ENCODE data around the gene DNAJB14.
A peak's percentile ranks its signal among the peaks of the same experiment; 100 is the strongest.

Gene DNAJB14

DNA sequence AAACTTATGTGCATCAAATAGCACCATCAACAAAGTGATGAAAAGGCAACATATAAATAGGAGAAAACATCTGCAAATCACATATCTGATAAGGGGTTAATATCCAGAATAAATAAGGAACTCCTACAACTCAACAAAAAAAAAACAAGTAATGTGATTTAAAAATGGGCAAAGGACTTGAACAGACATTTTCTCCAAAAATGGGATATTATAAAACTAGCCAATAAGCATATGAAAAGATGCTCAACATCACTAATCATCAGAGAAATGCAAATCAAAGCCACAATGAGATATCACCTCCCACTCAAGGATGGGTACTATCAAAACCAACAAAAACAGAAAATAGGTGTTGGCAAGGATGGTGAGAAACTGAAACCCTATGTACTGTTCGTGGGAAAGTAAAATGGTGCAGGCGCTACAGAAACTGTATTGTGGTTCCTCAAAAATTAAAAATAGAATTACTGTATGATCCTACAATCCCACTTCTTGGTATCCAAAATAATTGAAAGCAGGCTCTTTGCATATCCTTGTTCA lies 2.4 kb downstream of the DNAJB14 start:
- no peak for DNase-seq

DNA sequence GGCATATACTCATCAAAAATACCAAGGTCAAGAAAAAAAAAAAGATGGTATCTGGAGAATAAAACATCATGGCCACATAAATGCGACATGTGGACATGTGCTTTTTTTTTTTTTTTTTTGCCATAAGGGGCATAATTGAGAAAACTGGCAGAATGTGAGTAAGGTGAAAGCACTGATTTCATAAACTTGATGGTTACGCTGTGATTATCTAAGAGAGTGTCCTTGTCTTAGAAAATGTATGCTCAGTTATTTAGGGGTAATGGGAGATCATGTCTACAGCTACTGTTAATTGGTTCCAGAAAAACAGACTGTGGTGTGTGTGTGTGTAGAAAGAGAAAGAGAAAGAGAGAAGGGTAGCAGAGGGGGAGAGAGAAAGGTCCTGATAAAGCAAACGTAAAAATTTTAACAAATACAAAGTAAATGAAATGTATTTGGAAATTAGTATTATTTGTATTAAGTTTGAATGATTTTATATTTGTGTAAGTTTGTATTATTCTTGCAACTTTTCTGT lies 8.1 kb downstream of the DNAJB14 start:
- no peak for DNase-seq

- no peak for DNase-seq
Observed at GRCh38 chr4:99934891-99935290, 11.5 kb downstream of the DNAJB14 start.

DNA sequence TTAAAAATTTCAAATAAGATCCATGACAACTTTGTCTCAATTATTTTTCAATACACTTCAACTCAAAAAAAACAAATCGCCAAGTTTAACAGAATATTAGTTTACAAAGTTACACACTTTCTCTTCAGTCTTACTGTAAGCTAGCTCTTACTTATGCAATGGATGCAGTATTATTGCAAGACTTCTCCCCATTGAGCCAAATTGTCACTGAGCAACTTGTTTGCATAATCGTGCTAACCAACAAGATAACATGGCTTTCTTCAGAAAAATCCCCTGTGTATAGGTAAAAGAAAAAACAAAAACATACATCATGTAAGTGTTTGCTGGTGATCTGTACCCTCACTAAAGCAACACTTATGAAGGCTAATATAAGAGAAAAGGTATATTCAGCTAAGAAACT lies 18.9 kb downstream of the DNAJB14 start:
- no peak for DNase-seq

GRCh38 chr4:99921174-99921573 lies 25.2 kb downstream of the DNAJB14 start:
- no peak for DNase-seq

GRCh38 chr4:99918656-99919055 lies 27.8 kb downstream of the DNAJB14 start:
- DNase-seq: no peak

- DNase-seq: no peak
Observed at GRCh38 chr4:99917575-99917974, 28.8 kb downstream of the DNAJB14 start.

DNA sequence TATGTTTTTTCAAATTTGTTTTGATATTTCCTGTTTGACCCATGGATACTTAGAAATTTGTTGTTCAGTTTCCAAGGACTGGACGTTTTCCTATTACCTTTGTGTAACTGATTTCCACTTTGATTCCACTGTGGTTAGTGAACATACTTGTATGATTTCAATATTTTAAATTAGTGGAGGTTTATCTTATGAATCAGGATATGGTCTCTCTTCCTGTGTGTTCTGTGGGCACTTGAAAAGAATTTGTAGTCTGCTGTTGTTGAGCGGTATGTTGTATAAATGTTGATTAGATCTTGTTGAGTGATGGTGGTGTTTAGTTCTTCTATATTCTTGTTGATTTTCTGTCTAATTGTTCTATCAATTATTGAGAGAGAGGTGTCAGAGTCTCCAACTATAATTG lies 31.0 kb downstream of the DNAJB14 start:
- DNase-seq: no peak

DNA sequence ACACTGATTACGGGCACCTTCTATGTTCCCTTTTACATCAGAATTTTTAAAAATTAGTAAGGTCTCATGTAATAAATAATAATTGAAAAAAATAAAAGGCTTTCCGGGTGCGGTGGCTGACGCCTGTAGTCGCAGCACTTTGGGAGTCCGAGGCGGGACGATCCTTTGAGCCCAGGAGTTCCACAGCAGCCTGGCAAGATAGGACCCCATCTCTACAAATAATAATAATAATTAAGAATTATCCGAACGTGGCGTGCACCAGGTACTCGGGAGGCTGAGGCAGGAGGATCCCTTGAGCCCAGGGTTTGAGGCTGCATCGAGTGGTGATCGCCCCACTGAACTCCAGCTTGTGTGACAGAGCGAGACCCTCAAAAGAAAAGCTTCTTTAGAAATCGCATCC lies 51.4 kb downstream of the DNAJB14 start:
- DNase-seq: no peak

DNA sequence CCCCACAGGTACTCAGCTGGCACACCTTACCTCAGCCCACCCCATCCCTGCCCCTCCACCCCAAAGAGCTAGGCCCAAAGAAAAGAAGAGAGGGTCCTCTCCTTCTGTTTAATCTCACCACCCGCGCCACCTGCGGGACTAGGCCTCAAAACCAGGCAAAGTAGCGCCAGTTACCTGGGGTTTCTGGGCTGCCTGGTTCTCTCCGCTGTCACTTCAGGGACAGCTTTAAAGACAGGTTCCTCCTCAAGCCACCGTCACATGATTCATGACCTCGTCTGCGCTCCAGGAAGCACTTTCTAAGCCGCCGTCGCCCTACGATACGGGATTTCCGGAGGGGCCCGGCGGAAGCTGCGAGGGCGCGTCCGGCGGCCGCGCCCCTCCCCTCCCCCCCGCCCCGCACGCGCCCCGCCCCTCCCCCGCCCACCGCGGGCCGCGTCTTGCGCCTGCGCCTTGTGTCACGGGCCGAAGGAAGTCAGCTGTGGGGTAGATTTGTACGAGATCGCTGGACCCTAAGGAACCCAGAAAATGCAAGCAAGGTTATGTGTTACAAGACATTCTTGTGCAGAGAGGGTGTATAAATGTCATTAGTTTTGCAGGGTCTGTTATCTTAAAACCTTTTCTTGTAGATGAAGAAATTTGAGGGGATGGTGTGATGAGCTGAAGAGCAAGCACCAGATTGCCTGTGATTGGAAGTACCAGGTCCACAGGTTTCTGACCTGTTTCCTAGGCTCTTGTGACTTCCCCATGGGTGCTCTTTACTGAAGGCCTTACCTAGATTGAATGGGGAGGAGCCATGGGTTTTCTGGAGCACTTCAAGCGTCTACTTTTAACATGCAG lies 52.0 kb downstream of the DNAJB14 start, which contains the start of gene LAMTOR3:
Gene LAMTOR3 (minus strand): TSS at position 267 of the 837 bp plus-strand sequence. CDS start 464 bp downstream, outside the sequence.
- peak; percentile 56 for DNase-seq

DNA sequence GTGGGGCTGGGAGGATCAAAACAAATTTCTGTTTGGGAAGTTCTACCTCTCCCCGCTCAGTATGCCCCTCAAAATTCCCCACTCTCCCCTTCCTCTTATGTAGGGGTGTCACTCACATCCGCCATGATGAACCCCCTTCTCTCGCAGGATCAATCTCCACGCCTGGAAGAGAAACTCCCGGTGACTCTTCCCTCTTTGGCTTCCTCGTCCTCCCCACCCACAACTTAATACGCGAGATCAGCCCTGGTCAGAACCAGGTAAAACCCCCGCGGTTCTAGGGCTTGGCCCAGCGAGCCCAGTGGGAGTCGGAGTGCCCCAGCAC lies 52.6 kb downstream of the DNAJB14 start:
- no peak for DNase-seq

DNA sequence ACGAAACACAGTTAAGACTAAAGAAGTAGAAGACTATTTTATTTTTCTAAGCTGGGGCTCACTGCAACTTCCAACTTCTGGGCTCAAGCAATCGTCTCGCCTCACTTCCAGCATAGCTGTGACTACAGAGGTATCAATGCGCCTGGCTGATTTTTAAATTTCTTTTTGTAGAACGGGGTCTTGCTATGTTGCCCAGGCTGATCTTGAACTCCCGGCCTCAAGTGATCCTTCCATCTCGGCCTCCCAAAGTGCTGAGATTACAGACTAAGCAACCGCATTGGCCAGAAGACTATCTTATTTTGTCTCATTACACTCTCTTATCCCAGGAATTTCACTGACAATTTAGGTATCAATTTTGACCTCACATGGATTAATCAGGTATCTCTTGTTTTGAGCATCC lies 53.4 kb downstream of the DNAJB14 start:
- no peak for DNase-seq

DNA sequence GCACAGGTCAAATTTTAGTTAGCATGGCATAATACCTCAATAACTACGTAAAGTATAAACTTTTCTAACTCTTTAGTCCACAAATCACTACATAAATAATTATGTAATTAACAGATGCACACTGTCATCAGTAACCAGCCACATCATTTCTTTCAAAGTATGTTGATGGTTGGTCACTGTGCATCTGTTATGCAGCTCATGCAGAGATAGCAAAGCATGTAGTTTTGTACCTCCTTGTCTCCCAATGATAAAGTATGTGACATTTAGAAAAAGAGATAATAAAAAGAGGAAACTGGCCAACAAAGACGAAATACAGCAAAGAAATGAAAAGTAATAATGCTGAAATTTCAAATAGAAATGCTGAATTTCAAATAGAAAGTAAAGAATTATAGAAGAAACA lies 55.1 kb downstream of the DNAJB14 start:
- DNase-seq: no peak

GRCh38 chr4:99887837-99888236 lies 58.6 kb downstream of the DNAJB14 start:
- no peak for DNase-seq

DNA sequence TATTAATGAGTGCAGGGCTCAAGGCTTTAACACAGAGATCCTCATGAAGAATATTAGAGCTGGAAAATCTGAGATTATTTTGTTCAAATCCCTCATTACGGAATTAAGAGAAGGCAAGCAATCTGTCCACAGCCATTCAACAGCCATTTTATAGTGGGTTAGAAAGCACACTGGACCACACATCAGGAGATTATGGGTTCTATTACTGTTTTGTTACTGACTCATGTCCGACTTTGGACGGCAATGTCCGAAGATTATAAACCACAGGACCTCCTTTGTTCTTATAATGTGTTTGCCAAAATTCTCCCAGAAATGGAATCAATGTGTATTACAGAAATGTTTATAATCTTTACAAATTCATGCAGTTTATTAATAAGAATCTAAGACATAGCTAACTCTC lies 60.3 kb downstream of the DNAJB14 start:
- no peak for DNase-seq

DNA sequence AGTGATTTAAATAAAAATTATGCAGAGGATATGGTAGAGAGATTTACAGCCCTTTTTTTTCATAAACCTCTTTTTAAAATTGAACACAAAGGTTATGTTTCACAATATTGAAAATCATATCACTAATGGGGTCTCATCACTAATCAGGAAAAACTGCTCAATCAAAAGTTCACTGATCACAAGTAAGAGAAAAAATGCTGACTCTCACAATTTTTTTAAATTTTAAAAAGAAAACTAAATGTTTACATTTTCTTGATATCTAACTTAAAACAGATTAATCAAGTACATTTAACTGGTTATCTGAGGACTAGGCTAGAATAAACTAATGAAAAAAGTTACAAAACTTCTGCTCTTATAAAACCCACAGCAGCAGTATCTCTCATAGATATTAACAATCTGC lies 60.7 kb downstream of the DNAJB14 start:
- DNase-seq: no peak

DNA sequence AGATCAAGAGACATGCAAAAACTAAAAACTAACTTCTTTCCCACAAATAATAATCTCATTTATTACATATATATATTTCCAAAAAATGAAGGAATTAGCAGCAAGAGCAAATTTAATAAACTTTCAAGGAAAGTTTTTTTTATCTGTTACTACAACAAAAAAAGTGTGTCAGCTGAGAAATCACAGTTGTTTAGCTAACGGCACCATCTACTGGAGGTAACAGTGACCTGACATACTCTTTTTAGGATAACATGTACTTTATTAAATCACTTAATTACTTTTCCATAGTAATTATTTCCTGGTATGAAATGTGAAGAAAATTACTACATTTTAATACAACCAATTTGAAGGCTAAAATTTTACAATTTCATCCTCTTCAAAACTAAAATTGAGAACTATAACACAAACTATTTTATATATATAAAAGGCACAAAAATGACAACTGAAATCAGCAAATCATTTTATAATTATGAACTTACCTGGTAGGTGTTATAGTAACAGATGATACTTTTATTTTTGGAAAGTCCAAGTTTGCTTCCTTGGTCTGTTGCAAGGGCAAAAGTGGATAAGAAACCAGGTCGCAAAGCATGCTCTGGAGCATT lies 61.3 kb downstream of the DNAJB14 start:
- DNase-seq: peak; percentile 12

GRCh38 chr4:99879458-99879857 lies 67.0 kb downstream of the DNAJB14 start:
- DNase-seq: no peak

- DNase-seq: no peak
Observed at GRCh38 chr4:99878604-99879003, 67.8 kb downstream of the DNAJB14 start.

GRCh38 chr4:99876946-99877345 lies 69.5 kb downstream of the DNAJB14 start:
- DNase-seq: no peak

GRCh38 chr4:99875071-99875470 lies 71.3 kb downstream of the DNAJB14 start:
- DNase-seq: no peak

GRCh38 chr4:99872570-99872969 lies 73.8 kb downstream of the DNAJB14 start:
- no peak for DNase-seq

GRCh38 chr4:99868126-99868596 lies 78.3 kb downstream of the DNAJB14 start:
- DNase-seq: no peak

DNA sequence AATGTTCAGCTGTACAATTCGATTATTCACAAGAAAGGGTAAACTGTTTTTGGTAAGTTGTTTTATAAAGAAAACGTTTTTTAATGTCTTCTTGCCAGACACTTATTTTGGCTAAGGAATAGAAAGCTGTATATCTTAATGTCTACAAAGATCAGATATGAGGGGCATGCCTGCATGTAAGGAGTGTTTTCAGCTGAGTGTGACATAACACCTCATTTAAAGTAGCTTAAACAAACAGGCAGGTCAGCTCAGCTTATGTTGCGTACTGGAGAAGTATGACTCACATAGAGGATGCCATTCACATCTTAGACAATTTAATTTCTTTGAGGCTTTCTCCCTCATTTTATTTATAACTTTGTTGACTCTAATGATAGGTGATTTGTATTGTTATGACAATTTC lies 82.6 kb downstream of the DNAJB14 start:
- DNase-seq: no peak
